NCI-H510A (cell line): Measurements from ENCODE around the gene TRPM2.

Experiments used
- DNase-seq: peaks from one replicate; lab custom pipeline; 2025; lab: John Stamatoyannopoulos, UW

The TRPM2 gene

DNA sequence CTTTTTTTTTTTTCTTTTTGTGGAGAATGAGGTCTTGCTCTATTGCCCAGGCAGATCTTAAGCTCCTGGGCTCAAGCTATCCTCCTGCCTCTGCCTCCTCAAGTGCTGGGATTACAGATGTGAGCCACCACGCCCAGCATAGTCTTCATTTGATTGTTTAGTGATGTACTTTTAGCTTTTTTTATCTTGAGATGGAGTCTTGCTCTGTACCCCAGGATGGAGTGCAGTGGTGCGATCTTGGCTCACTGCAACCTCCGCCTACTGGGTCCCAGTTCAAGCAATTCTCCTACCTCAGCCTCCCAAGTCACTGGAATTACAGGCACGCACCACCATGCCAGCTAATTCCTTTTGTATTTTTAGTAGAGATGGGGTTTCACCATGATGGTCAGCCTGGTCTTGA, 77.9 kb downstream of the TRPM2 start:
- no peak for DNase-seq

- no peak for DNase-seq
Measured at GRCh38 chr21:44432841-44433790, 79.7 kb downstream of the TRPM2 start.

- no peak for DNase-seq
Measured at GRCh38 chr21:44433791-44434567, 80.6 kb downstream of the TRPM2 start.

DNA sequence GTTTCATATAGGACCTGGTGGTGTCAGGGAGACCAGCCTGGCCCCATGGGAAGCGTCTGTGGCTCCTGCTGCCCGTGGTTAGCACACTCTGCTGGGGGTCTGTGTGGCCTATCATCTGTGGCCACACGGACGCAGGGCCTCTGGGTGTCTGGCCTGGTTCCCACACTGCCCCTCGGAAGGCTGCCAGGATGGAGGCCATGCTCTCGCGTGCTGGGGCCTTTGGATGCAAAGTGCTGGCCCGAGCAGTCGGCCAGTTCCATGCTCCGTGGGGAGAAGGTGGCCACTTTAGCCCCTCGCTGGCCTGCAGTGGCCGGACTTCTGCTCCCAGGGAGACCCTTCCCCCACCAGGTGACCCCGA, 81.1 kb downstream of the TRPM2 start:
- DNase-seq = no peak

- no peak for DNase-seq
Measured at GRCh38 chr21:44434936-44435635, 81.7 kb downstream of the TRPM2 start.

DNA sequence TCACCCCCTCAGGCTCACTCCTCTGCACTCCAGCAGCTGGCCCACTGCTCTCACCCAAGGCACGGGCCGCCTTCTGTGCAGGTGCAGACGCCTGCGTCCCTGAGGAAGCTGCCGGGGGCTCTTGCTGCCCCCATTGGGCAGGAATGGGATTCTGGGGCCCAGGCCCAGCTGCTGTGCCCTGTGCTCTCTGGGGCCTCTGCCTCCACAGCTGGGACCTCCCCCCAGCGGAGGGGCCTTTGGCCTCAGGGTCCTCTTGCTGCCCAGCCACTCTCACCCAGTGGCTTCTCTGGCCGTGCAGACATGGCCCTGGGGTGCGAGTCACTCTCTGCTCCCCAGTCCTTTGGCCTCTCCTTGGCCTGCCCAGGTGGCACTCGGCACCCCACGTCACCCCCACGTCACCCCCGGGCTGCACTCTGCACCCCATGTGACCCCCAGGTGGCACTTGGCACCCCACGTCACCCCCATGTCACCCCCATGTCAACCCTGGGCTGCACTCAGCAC, 82.7 kb downstream of the TRPM2 start:
- no peak for DNase-seq

GRCh38 chr21:44436958-44437357, 83.5 kb downstream of the TRPM2 start:
- no peak for DNase-seq

DNA sequence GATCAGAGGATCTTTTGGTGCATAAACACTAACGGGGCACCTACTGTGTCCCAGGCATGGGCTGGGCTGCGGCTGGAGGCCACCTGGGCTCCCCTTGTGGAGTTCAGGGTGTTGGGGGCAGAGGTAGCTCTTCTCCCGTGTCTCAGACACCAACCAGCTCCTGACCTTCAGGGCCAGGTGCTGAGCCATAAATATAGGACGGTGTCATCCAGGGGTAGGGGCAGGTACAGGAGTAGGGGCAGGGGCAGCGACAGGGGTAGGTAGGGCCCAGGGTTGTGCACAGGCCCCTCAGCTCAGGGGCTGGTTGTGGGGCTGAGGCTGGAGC, 83.9 kb downstream of the TRPM2 start:
- DNase-seq = no peak

GRCh38 chr21:44437696-44438431, 84.4 kb downstream of the TRPM2 start:
- no peak for DNase-seq

- no peak for DNase-seq
Measured at GRCh38 chr21:44438531-44439210, 85.2 kb downstream of the TRPM2 start.

GRCh38 chr21:44439211-44439600, 85.8 kb downstream of the TRPM2 start:
- DNase-seq = no peak

DNA sequence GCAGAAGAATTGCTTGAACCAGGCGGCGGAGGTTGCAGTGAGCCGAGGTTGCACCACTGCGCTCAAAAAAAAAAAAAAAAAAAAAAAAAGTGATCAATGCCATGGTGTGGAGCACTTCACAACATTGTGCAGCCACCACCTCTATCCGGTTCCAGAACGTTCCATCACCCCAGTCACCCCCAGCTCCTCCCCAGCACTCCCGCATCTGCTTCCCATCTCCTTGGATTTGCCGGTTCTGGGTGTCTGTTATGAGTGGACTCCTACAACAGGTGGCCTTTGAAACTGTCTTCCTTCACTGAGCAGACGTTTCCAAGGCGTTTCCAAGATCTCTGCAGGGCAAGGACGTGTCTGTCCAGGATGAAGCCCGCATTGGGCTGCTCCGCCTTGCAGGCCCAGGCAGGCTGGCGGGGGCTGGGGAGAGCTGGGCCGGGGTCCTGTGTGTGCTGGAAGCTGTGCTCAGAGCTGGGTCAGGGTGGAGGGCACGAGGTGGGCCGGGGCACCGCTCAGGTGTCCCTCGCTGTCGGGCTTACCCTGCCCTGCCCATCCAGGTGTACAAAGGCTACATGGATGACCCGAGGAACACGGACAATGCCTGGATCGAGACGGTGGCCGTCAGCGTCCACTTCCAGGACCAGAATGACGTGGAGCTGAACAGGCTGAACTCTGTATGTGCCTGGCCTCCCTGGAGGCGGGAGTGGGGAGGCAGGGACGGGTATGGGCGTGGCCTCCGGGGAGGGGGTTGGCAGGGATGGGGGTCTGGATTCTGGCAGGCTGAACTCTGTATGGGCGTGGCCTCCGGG, 87.0 kb downstream of the TRPM2 start:
- DNase-seq = no peak

DNA sequence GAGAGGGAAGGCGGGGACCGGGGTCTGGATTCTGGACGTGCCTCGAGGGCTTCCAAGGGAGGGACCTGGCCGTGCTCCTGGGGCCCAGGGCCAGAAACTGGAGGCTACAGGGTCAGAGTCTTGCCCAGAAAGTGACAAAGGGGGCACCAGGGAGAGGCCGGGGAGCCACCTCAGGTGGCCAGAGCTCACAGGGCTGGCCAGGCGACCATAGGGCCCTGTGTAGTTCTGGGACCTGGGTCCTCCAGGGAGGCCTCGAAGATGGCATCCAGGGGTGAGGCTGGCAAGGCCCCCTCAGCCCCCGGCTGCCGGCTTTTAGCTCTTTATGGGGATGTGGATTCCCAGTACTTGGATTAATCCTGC, 87.6 kb downstream of the TRPM2 start:
- no peak for DNase-seq

GRCh38 chr21:44441581-44442265, 88.3 kb downstream of the TRPM2 start:
- no peak for DNase-seq

DNA sequence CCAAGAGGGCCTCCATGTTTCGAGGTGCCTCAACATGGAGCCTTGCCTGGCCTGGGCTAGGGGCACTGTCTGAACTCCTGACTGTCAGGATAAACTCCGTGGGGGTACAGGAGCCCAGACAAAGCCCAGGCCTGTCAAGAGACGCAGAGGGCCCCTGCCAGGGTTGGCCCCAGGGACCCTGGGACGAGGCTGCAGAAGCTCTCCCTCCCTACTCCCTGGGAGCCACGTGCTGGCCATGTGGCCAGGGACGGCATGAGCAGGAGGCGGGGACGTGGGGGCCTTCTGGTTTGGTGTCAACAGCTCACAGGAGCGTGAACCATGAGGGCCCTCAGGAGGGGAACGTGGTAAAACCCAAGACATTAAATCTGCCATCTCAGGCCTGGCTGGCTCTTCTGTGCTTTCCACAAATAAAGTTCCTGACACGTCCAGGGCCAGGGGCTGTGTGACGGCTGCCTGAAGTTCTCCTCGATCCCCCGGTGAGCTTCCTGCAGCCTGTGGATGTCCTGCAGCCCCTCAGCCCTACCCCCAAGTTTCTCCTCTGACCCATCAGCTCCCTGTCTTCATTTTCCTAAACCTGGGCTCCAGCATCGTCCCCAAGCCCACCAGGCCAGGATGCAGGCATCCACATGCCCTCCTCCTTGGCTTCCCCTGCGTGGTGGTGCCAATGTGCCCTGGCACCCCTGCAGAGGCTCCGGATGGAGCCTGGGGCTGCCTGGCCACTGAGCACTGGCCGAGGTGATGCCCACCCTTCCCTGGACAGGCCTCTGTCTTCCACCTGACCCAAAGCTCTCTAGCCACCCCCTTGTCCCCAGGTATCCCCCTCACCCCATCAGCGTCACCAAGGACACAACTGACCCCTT, 89.1 kb downstream of the TRPM2 start:
- DNase-seq = no peak

GRCh38 chr21:44443291-44443890, 90.0 kb downstream of the TRPM2 start:
- DNase-seq = no peak

GRCh38 chr21:44443891-44444285, 90.5 kb downstream of the TRPM2 start:
- no peak for DNase-seq

- DNase-seq = no peak
Measured at GRCh38 chr21:44444286-44444931, 91.0 kb downstream of the TRPM2 start.
